ENCODE results near the gene GRIN2A. TPM values are rescaled to one million over a fixed set of nuclear protein-coding genes. Genes with fewer than 3 reads are reported as not detected.

Gene GRIN2A
- total and polyA plus RNA-seq, 2 donors (not counting 1 experiment from before 2014, with no cell fraction given), result 0.44 TPM; not detected in 1

DNA sequence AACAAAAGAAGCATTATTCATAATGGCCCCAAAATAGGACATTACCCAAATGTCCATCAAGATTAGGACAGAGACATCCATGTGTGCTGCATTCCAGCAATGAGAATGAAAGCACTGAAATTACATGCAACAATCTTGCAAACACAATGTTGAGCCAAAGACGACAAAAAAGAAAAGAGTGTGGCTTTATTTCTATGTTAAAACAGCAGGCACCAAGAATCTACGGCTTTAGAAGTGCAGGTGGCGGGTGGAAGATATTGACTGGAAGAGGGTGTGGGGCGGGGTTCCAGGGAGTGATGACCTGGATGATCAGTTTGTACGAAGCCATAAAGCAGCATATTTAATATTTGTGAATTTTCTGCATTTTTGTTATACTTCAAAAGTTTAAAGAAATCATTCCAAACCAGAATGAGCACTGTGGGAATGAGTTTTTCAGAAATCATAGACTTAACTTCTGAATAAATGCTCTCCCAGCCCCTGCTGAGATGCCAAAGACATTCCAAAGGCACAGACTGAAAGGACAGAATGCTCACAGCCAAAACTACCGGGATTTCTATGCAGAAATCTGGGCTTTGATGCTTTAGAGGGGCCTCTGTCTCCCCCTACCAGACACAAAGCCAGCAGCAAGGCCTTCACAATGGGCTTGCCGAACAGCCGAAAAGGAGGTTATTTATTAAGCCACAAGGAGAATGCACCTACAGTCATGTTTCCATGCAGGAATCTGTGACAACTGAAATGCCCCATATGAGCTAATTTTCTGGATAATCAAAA is 361.6 kb downstream of the GRIN2A start:
- ATAC-seq (ENCODE audit: low read depth), result no peak
- H3K79me2 ChIP-seq (ENCODE audit: control insufficient read depth, insufficient read depth, low read length), result no peaks in the 10 kb centered on the region
- TF ChIP-seq, protein P1, sequence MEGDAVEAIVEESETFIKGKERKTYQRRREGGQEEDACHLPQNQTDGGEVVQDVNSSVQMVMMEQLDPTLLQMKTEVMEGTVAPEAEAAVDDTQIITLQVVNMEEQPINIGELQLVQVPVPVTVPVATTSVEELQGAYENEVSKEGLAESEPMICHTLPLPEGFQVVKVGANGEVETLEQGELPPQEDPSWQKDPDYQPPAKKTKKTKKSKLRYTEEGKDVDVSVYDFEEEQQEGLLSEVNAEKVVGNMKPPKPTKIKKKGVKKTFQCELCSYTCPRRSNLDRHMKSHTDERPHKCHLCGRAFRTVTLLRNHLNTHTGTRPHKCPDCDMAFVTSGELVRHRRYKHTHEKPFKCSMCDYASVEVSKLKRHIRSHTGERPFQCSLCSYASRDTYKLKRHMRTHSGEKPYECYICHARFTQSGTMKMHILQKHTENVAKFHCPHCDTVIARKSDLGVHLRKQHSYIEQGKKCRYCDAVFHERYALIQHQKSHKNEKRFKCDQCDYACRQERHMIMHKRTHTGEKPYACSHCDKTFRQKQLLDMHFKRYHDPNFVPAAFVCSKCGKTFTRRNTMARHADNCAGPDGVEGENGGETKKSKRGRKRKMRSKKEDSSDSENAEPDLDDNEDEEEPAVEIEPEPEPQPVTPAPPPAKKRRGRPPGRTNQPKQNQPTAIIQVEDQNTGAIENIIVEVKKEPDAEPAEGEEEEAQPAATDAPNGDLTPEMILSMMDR (IDR thresholded peaks at IDR 0.05), result no peak
- no peak for TF ChIP-seq EZH2 (IDR thresholded peaks at IDR 0.05; ENCODE audit: borderline replicate concordance, insufficient read depth, low read depth, low read length, poor library complexity, severe bottlenecking)
- H3K9ac ChIP-seq (ENCODE audit: low read length), result no peak overlapping the region
- ChIA-PET CTCF (no interaction called here), POLR2A (no interaction called here)
- H3K27ac Mint-ChIP-seq, result no peak overlapping the region
- H3K36me3 ChIP-seq (replicated peaks in 1 of 2; ENCODE audit: control extremely low read depth in 1 of 2, control insufficient read depth in 1 of 2, extremely low read depth in 1 of 2, insufficient read depth in 2 of 2, low read length in 1 of 2), result no peaks in the 10 kb centered on the region
- H3K27me3 Mint-ChIP-seq, result peaks cover 28% of the 10 kb centered on the region
- intact Hi-C loops (cut with micrococcal nuclease), result no loop called here
- no peak overlapping the region for H3K4me2 ChIP-seq (replicated peaks; ENCODE audit: low read depth, low read length, poor library complexity, severe bottlenecking)
- no peaks in the 10 kb centered on the region for H3K4me1 ChIP-seq (ENCODE audit: control insufficient read depth in 2 of 2, insufficient read depth in 2 of 2, low read length in 2 of 2)
- H3K4me3 ChIP-seq (ENCODE audit: control extremely low read depth in 1 of 5, extremely low read depth in 1 of 5, insufficient read depth in 1 of 5, low read depth in 2 of 5, low read length in 4 of 5), result no peak overlapping the region
- WGBS (ENCODE audit: insufficient coverage), result 10% methylated on average over 2 of the region's 8 CpGs
- no peak overlapping the region for H3K27ac ChIP-seq (ENCODE audit: low read length in 2 of 2)
- H2AFZ ChIP-seq (ENCODE audit: insufficient read depth, low read depth, low read length, poor library complexity, severe bottlenecking), result no peak overlapping the region
- no peaks in the 10 kb centered on the region for H3K9me3 Mint-ChIP-seq (ENCODE audit: insufficient read depth)
- no peak overlapping the region for H3K4me3 Mint-ChIP-seq
- no peaks in the 10 kb centered on the region for H3K4me1 Mint-ChIP-seq
- H3K27me3 ChIP-seq (replicated peaks in 1 of 4; ENCODE audit: control extremely low read depth in 1 of 4, control insufficient read depth in 3 of 4, insufficient read depth in 4 of 4, low read length in 3 of 4), result no peaks in the 10 kb centered on the region
- DNase-seq, result no peak
- H3K9me3 ChIP-seq (ENCODE audit: control extremely low read depth in 1 of 3, control insufficient read depth in 2 of 3, insufficient read depth in 1 of 3, low read length in 2 of 3), result no peaks in the 10 kb centered on the region
- no peaks in the 10 kb centered on the region for H4K20me1 ChIP-seq (ENCODE audit: control insufficient read depth, insufficient read depth, low read length, poor library complexity, severe bottlenecking)

DNA sequence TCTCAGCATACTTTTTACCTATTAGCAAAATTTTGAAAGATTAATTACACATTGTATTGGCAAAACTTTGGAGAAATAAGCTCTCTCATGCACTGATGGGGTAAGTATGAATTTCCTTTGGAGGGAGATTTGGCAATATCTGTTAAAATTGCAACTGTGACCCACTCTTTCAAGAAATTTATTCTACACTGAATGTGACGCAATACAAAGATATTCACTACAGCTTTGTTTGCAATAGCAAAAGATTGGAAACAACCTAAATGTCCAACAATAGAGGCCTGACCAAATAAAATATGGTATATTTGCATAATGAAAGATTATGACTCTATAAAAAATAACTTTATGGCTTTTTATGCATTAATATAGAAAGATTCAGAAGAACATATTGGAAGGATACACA is 363.5 kb downstream of the GRIN2A start:
- H3K4me3 ChIP-seq (ENCODE audit: control extremely low read depth in 1 of 5, extremely low read depth in 1 of 5, insufficient read depth in 1 of 5, low read depth in 2 of 5, low read length in 4 of 5), result no peak overlapping the region
- H3K4me3 Mint-ChIP-seq, result no peak overlapping the region
- H3K9ac ChIP-seq (ENCODE audit: low read length), result no peak overlapping the region
- DNase-seq (no peak), ATAC-seq (ENCODE audit: low read depth) (no peak)
- no peaks in the 10 kb centered on the region for H3K36me3 ChIP-seq (replicated peaks in 1 of 2; ENCODE audit: control extremely low read depth in 1 of 2, control insufficient read depth in 1 of 2, extremely low read depth in 1 of 2, insufficient read depth in 2 of 2, low read length in 1 of 2)
- H3K27me3 ChIP-seq (replicated peaks in 1 of 4; ENCODE audit: control extremely low read depth in 1 of 4, control insufficient read depth in 3 of 4, insufficient read depth in 4 of 4, low read length in 3 of 4), result no peaks in the 10 kb centered on the region
- ChIA-PET CTCF (no interaction called here), POLR2A (no interaction called here)
- no CpG with 5 or more reads among the region's 1 CpG for WGBS (ENCODE audit: insufficient coverage)
- no peaks in the 10 kb centered on the region for H3K4me1 ChIP-seq (ENCODE audit: control insufficient read depth in 2 of 2, insufficient read depth in 2 of 2, low read length in 2 of 2)
- no peaks in the 10 kb centered on the region for H3K9me3 Mint-ChIP-seq (ENCODE audit: insufficient read depth)
- intact Hi-C loops (cut with micrococcal nuclease), result no loop called here
- no peak overlapping the region for H3K27ac Mint-ChIP-seq
- no peaks in the 10 kb centered on the region for H4K20me1 ChIP-seq (ENCODE audit: control insufficient read depth, insufficient read depth, low read length, poor library complexity, severe bottlenecking)
- H3K4me1 Mint-ChIP-seq, result no peaks in the 10 kb centered on the region
- H3K27ac ChIP-seq (ENCODE audit: low read length in 2 of 2), result no peak overlapping the region
- no peak overlapping the region for H3K4me2 ChIP-seq (replicated peaks; ENCODE audit: low read depth, low read length, poor library complexity, severe bottlenecking)
- TF ChIP-seq, protein P1 (IDR thresholded peaks at IDR 0.05), result no peak
- no peak for TF ChIP-seq EZH2 (IDR thresholded peaks at IDR 0.05; ENCODE audit: borderline replicate concordance, insufficient read depth, low read depth, low read length, poor library complexity, severe bottlenecking)
- H2AFZ ChIP-seq (ENCODE audit: insufficient read depth, low read depth, low read length, poor library complexity, severe bottlenecking), result no peak overlapping the region
- peaks cover 27% of the 10 kb centered on the region for H3K27me3 Mint-ChIP-seq
- H3K9me3 ChIP-seq (ENCODE audit: control extremely low read depth in 1 of 3, control insufficient read depth in 2 of 3, insufficient read depth in 1 of 3, low read length in 2 of 3), result no peaks in the 10 kb centered on the region
- H3K79me2 ChIP-seq (ENCODE audit: control insufficient read depth, insufficient read depth, low read length), result no peaks in the 10 kb centered on the region
